ENCODE measurements around the gene CASS4.
"Not testable (repeated sequence)": the region's sequence is repeated elsewhere in the genome, so short reads cannot be mapped to it uniquely, and the experiment has no call there.

Gene CASS4

DNA sequence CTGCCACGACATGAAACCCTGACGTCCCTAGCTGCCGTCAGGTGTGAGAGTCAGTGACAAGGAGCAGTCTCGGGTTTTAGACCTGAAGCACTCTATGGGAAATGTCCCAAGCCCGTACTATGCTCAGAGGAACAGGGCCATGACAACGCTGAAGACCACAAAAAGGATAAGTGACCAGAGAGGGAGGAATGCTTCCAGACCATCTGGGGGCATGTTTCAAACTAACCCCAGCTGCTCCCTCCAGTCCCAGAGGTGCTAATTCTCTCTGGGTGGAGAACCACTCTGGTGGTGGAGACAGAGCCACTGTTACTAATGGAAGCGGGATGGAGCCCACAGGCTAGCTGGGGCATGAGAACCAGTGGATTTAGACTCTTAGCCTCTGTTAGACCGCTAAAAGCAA is 28.7 kb upstream of the CASS4 start:
- ChIA-PET CTCF (interaction anchor here (1.3 kb wide), 1 partner anchor 9 kb away, joined by 3 read pairs; the partner anchor contains the start of genes AURKA and CSTF1), POLR2A (no interaction called here)
- 100% methylated on average over 8 of the region's 8 CpGs for WGBS (ENCODE audit: insufficient coverage)
- Histone ChIP-seq H3K27ac (ENCODE audit: insufficient read depth in 1 of 2, low read depth in 1 of 2, low read length in 2 of 2, poor library complexity in 1 of 2, severe bottlenecking in 2 of 2) (no peak overlapping the region), H3K9me3 (ENCODE audit: control extremely low read depth in 1 of 5, control insufficient read depth in 4 of 5, insufficient read depth in 2 of 5, low read depth in 1 of 5, low read length in 4 of 5) (no peaks in the 10 kb centered on the region), H3K36me3 (ENCODE audit: control insufficient read depth in 4 of 4, insufficient read depth in 4 of 4, low read length in 3 of 4) (peaks cover 20 to 75% (median 29%) of the 10 kb centered on the region in 4 experiments), H3K27me3 (replicated peaks in 2 of 5; ENCODE audit: control insufficient read depth in 4 of 5, insufficient read depth in 5 of 5, low read length in 4 of 5) (no peaks in the 10 kb centered on the region), H3K4me3 (ENCODE audit: control insufficient read depth in 1 of 7, extremely low read depth in 1 of 7, insufficient read depth in 4 of 7, low read depth in 2 of 7, low read length in 6 of 7) (no peak overlapping the region), H3K4me1 (ENCODE audit: control extremely low read depth in 1 of 4, control insufficient read depth in 4 of 4, insufficient read depth in 4 of 4, low read length in 3 of 4) (no peaks in the 10 kb centered on the region)
- DNase-seq, result no peak

DNA sequence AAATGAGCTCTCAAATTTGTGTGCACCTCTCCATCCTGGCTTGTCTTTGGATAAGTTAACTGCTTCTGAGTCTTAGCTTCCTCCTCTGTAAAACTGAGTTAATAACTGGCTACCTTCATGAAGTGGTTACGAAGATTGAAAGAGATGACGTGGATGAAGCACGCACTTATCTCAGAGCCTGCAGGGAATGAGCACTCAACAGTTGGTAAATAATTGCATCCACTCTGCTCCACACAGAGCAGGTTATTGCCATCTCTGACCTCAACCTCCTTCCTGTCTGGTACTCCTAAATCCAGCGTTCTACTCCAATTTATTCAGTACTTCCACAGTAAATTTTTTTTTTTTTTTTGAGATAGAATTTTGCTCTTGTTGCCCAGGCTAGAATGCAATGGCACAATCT is 26.9 kb upstream of the CASS4 start:
- 90% methylated on average over 3 of the region's 4 CpGs for WGBS (ENCODE audit: insufficient coverage)
- Histone ChIP-seq H3K27me3 (replicated peaks in 2 of 5; ENCODE audit: control insufficient read depth in 4 of 5, insufficient read depth in 5 of 5, low read length in 4 of 5) (no peaks in the 10 kb centered on the region), H3K27ac (ENCODE audit: insufficient read depth in 1 of 2, low read depth in 1 of 2, low read length in 2 of 2, poor library complexity in 1 of 2, severe bottlenecking in 2 of 2) (no peak overlapping the region), H3K4me3 (ENCODE audit: control insufficient read depth in 1 of 7, extremely low read depth in 1 of 7, insufficient read depth in 4 of 7, low read depth in 2 of 7, low read length in 6 of 7) (no peak overlapping the region), H3K9me3 (ENCODE audit: control extremely low read depth in 1 of 5, control insufficient read depth in 4 of 5, insufficient read depth in 2 of 5, low read depth in 1 of 5, low read length in 4 of 5) (no peaks in the 10 kb centered on the region), H3K36me3 (ENCODE audit: control insufficient read depth in 4 of 4, insufficient read depth in 4 of 4, low read length in 3 of 4) (peaks cover 18 to 79% (median 33%) of the 10 kb centered on the region in 4 experiments), H3K4me1 (ENCODE audit: control extremely low read depth in 1 of 4, control insufficient read depth in 4 of 4, insufficient read depth in 4 of 4, low read length in 3 of 4) (no peaks in the 10 kb centered on the region)
- CTCF ChIA-PET, result interaction anchor here (1.0 to 2.3 kb wide), 2 partner anchors 10 to 13 kb away, joined by 3 to 11 read pairs; no protein-coding TSS in a partner anchor
- no peak for DNase-seq
- POLR2A ChIA-PET, result no interaction called here

DNA sequence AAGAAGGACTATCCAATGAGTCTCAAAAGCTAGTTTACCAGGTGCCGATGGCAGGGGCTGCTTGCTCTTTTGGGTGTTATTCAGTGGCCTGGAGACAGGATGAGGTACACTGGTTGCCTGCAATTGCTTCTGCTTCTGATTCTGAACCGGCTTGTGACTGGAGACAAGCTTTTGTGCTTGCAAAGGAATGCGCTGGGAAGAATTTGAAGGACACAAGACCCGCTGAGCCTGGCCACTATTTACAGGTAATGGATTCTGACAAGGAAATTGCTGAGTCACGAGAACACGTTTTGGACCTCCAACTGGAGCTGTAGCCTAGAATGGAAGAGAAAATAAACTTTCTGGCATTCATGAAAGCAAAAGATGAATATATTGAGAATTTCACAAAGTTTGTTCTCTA is 25.8 kb upstream of the CASS4 start:
- H3K36me3 ChIP-seq (ENCODE audit: control insufficient read depth in 4 of 4, insufficient read depth in 4 of 4, low read length in 3 of 4), result peaks cover 14 to 70% (median 33%) of the 10 kb centered on the region in 4 experiments
- WGBS (ENCODE audit: insufficient coverage), result 100% methylated on average over 6 of the region's 6 CpGs
- ChIA-PET CTCF (interaction anchor here (1.0 kb wide), 1 partner anchor 12 kb away, joined by 3 read pairs; no protein-coding TSS in a partner anchor), POLR2A (interaction anchor here (0.6 kb wide), 1 partner anchor 137 kb away, joined by 4 read pairs; no protein-coding TSS in a partner anchor)
- H3K9me3 ChIP-seq (ENCODE audit: control extremely low read depth in 1 of 5, control insufficient read depth in 4 of 5, insufficient read depth in 2 of 5, low read depth in 1 of 5, low read length in 4 of 5), result no peaks in the 10 kb centered on the region
- no peak overlapping the region for H3K4me3 ChIP-seq (ENCODE audit: control insufficient read depth in 1 of 7, extremely low read depth in 1 of 7, insufficient read depth in 4 of 7, low read depth in 2 of 7, low read length in 6 of 7)
- no peak for DNase-seq
- H3K4me1 ChIP-seq (ENCODE audit: control extremely low read depth in 1 of 4, control insufficient read depth in 4 of 4, insufficient read depth in 4 of 4, low read length in 3 of 4), result peaks cover 2 to 8% (median 6%) of the 10 kb centered on the region in 4 experiments
- H3K27me3 ChIP-seq (replicated peaks in 2 of 5; ENCODE audit: control insufficient read depth in 4 of 5, insufficient read depth in 5 of 5, low read length in 4 of 5), result no peaks in the 10 kb centered on the region
- no peak overlapping the region for H3K27ac ChIP-seq (ENCODE audit: insufficient read depth in 1 of 2, low read depth in 1 of 2, low read length in 2 of 2, poor library complexity in 1 of 2, severe bottlenecking in 2 of 2)

DNA sequence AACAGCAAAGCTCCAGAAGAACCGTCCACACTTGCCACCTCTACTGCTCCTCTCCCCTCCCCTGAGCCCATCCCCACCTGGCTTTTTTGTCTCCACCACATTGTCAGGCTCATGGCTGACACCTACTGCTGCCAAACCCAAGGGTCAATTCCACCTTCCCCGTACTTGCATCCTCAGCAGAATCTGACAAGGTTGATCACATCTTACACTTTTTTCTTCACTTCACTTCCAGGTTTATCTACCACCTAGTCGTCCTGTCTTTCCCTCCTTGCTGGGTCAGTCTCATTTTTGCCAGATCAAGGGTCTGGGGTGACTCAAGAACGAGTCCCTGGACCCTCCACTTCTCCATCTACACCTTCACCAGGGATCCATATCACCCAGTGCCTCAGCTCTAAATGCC is 23.2 kb upstream of the CASS4 start:
- Histone ChIP-seq H3K4me3 (ENCODE audit: control insufficient read depth in 1 of 7, extremely low read depth in 1 of 7, insufficient read depth in 4 of 7, low read depth in 2 of 7, low read length in 6 of 7) (no peak overlapping the region), H3K27me3 (replicated peaks in 2 of 5; ENCODE audit: control insufficient read depth in 4 of 5, insufficient read depth in 5 of 5, low read length in 4 of 5) (no peaks in the 10 kb centered on the region), H3K27ac (ENCODE audit: insufficient read depth in 1 of 2, low read depth in 1 of 2, low read length in 2 of 2, poor library complexity in 1 of 2, severe bottlenecking in 2 of 2) (no peak overlapping the region), H3K36me3 (ENCODE audit: control insufficient read depth in 4 of 4, insufficient read depth in 4 of 4, low read length in 3 of 4) (peaks cover 11 to 46% (median 20%) of the 10 kb centered on the region in 4 experiments), H3K9me3 (ENCODE audit: control extremely low read depth in 1 of 5, control insufficient read depth in 4 of 5, insufficient read depth in 2 of 5, low read depth in 1 of 5, low read length in 4 of 5) (no peaks in the 10 kb centered on the region), H3K4me1 (ENCODE audit: control extremely low read depth in 1 of 4, control insufficient read depth in 4 of 4, insufficient read depth in 4 of 4, low read length in 3 of 4) (peaks cover 13 to 25% (median 17%) of the 10 kb centered on the region in 4 experiments)
- no peak for DNase-seq
- ChIA-PET CTCF (interaction anchor here (0.7 to 1.5 kb wide), 2 partner anchors 14 to 31 kb away, joined by 3 to 4 read pairs; no protein-coding TSS in a partner anchor), POLR2A (no interaction called here)
- WGBS (ENCODE audit: insufficient coverage), result 100% methylated on average over 4 of the region's 4 CpGs

DNA sequence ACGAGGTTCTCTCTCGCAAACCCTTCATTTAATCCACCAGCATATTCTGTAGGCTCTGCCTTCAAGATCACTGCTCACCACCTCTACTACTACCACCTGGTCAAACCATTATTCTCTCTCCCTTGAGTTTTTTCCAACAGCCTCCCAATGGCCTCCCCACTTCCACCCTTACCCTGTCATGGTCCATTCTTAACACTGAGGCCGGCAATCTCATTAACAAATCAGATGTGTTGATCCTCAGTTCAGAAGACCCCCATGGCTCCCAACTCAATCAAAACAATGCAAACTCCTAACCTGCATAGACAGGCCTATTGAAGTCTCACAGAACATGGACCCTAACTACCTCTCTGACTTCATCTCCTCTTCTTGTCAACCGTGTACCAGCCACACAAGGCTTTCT is 22.3 kb upstream of the CASS4 start:
- DNase-seq, result no peak
- ChIA-PET CTCF (no interaction called here), POLR2A (no interaction called here)
- WGBS (ENCODE audit: insufficient coverage), result 100% methylated on average over 4 of the region's 4 CpGs
- Histone ChIP-seq H3K4me1 (ENCODE audit: control extremely low read depth in 1 of 4, control insufficient read depth in 4 of 4, insufficient read depth in 4 of 4, low read length in 3 of 4) (peaks cover 17 to 28% (median 18%) of the 10 kb centered on the region in 4 experiments), H3K9me3 (ENCODE audit: control extremely low read depth in 1 of 5, control insufficient read depth in 4 of 5, insufficient read depth in 2 of 5, low read depth in 1 of 5, low read length in 4 of 5) (no peaks in the 10 kb centered on the region), H3K4me3 (ENCODE audit: control insufficient read depth in 1 of 7, extremely low read depth in 1 of 7, insufficient read depth in 4 of 7, low read depth in 2 of 7, low read length in 6 of 7) (no peak overlapping the region), H3K27ac (ENCODE audit: insufficient read depth in 1 of 2, low read depth in 1 of 2, low read length in 2 of 2, poor library complexity in 1 of 2, severe bottlenecking in 2 of 2) (no peak overlapping the region), H3K27me3 (replicated peaks in 2 of 5; ENCODE audit: control insufficient read depth in 4 of 5, insufficient read depth in 5 of 5, low read length in 4 of 5) (no peaks in the 10 kb centered on the region), H3K36me3 (ENCODE audit: control insufficient read depth in 4 of 4, insufficient read depth in 4 of 4, low read length in 3 of 4) (peaks cover 9 to 41% (median 18%) of the 10 kb centered on the region in 4 experiments)

DNA sequence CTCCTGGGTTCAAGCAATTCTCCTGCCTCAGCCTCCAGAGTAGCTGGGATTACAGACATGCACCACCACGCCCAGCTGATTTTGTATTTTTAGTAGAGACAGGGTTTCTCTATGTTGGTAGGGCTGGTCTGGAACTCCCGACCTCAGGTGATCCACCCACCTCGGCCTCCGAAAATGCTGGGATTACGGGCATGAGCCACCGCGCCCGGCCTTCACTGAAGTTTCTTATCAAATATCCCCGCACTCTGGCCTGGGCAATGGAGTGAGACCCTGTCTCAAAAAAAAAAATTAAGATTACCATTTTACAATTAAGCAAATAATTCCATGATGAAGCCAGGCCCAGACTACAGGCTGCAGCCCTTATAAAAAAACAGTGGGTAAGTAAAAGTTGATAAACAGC is 21.7 kb upstream of the CASS4 start:
- H3K27me3 ChIP-seq (replicated peaks in 2 of 5; ENCODE audit: control insufficient read depth in 4 of 5, insufficient read depth in 5 of 5, low read length in 4 of 5); H3K9me3 ChIP-seq (ENCODE audit: control extremely low read depth in 1 of 5, control insufficient read depth in 4 of 5, insufficient read depth in 2 of 5, low read depth in 1 of 5, low read length in 4 of 5); DNase-seq; H3K27ac ChIP-seq (ENCODE audit: insufficient read depth in 1 of 2, low read depth in 1 of 2, low read length in 2 of 2, poor library complexity in 1 of 2, severe bottlenecking in 2 of 2); CTCF ChIA-PET: not testable (repeated sequence)
- Histone ChIP-seq H3K4me3 (ENCODE audit: control insufficient read depth in 1 of 7, extremely low read depth in 1 of 7, insufficient read depth in 4 of 7, low read depth in 2 of 7, low read length in 6 of 7) (peak overlapping the region in 2 of 7 experiments; percentile 96 to 99), H3K36me3 (ENCODE audit: control insufficient read depth in 4 of 4, insufficient read depth in 4 of 4, low read length in 3 of 4) (peaks cover 6 to 40% (median 19%) of the 10 kb centered on the region in 4 experiments), H3K4me1 (ENCODE audit: control extremely low read depth in 1 of 4, control insufficient read depth in 4 of 4, insufficient read depth in 4 of 4, low read length in 3 of 4) (peaks cover 17 to 28% (median 18%) of the 10 kb centered on the region in 4 experiments)
- POLR2A ChIA-PET, result interaction anchor here (0.7 kb wide), 1 partner anchor 13 kb away, joined by 3 read pairs; no protein-coding TSS in a partner anchor
- WGBS (ENCODE audit: insufficient coverage), result 100% methylated on average over 6 of the region's 9 CpGs

DNA sequence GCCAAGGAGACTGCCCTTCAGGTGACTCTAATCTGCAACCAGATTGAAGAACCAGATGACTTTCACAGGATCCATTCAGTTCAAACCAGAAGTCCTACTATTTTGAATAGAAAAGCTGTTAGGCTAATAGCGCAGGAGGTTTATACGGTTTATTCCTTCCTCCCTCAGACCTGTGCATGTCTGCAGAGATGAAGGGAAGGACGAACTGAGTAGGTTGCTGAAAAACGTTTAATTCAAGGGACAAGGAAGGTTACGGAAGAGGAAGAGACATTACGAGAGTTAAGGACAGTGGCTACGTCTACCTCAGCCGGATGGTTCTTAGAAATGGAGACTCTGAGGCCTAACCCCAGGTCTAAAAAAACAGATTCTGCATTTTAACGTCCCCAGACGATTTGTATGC is 21.0 kb upstream of the CASS4 start:
- ChIA-PET CTCF (no interaction called here), POLR2A (interaction anchor here (0.7 kb wide), 1 partner anchor 14 kb away, joined by 3 read pairs; no protein-coding TSS in a partner anchor)
- peaks cover 17 to 28% (median 18%) of the 10 kb centered on the region in 4 experiments for H3K4me1 ChIP-seq (ENCODE audit: control extremely low read depth in 1 of 4, control insufficient read depth in 4 of 4, insufficient read depth in 4 of 4, low read length in 3 of 4)
- H3K36me3 ChIP-seq (ENCODE audit: control insufficient read depth in 4 of 4, insufficient read depth in 4 of 4, low read length in 3 of 4), result peaks cover 7 to 42% (median 23%) of the 10 kb centered on the region in 4 experiments
- H3K27ac ChIP-seq (ENCODE audit: insufficient read depth in 1 of 2, low read depth in 1 of 2, low read length in 2 of 2, poor library complexity in 1 of 2, severe bottlenecking in 2 of 2), result peak overlapping the region in 1 of 2 experiments; percentile 95
- no peaks in the 10 kb centered on the region for H3K27me3 ChIP-seq (replicated peaks in 2 of 5; ENCODE audit: control insufficient read depth in 4 of 5, insufficient read depth in 5 of 5, low read length in 4 of 5)
- peak overlapping the region in 6 of 7 experiments; percentile 94 to 99 (median 97) for H3K4me3 ChIP-seq (ENCODE audit: control insufficient read depth in 1 of 7, extremely low read depth in 1 of 7, insufficient read depth in 4 of 7, low read depth in 2 of 7, low read length in 6 of 7)
- 40% methylated on average over 9 of the region's 10 CpGs for WGBS (ENCODE audit: insufficient coverage)
- H3K9me3 ChIP-seq (ENCODE audit: control extremely low read depth in 1 of 5, control insufficient read depth in 4 of 5, insufficient read depth in 2 of 5, low read depth in 1 of 5, low read length in 4 of 5), result no peaks in the 10 kb centered on the region
- no peak for DNase-seq

Measured in common myeloid progenitor, CD34-positive (primary cell).